ENCODE measurements around the gene SUN1.

Gene SUN1

DNA sequence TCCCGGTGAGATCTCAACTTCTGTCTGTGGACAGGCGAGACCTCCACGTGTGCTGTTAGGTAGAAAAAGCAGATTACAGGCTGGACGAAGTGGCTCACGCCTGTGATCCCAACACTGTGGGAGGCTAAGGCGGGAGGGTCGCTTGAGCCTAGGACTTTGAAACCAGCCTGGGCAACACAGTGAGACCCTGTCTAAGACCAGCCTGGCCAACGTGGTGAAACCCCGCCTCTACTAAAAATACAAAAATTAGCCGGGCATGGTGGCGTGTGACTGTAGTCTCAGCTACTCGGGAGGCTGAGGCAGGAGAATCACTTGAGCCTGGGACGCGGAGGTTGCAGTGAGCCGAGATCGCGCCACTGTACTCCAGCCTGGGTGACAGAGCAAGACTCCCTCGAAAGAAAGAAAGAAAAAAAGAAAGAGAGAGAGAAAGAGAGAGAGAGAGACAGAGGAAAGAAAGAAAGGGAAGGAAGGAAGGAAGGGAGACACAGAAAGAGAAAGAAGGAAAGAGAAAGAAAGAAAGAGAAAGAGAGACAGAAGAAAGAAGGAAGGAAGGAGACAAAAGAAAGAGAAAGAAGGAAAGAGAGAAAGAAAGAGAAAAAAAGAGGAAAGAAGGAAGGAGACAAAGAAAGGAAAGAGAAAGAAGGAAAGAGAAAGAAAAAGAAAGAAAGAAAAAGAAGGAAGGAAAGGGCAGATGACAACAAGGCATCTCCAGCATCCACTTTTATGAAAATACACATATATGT lies 29.6 kb upstream of the SUN1 start:
- Histone ChIP-seq H3K9me3 (ENCODE audit: control insufficient read depth, insufficient read depth, low read depth, low read length) (no peaks in the 10 kb centered on the region), H3K27ac (ENCODE audit: extremely low read depth, low read depth, low read length) (no peak overlapping the region), H3K4me3 (ENCODE audit: low read depth, low read length) (no peak overlapping the region), H3K4me1 (ENCODE audit: control insufficient read depth, insufficient read depth, low read length) (no peaks in the 10 kb centered on the region), H3K36me3 (ENCODE audit: control insufficient read depth in 2 of 2, insufficient read depth in 1 of 2, low read length in 2 of 2) (no peaks in the 10 kb centered on the region)
- TF ChIP-seq ZNF366 (tag by site-specific recombination; conservative IDR thresholded peaks at IDR 0.05) = peak; percentile 98
- no peak for TF ChIP-seq YY2 (tag by site-specific recombination; IDR thresholded peaks at IDR 0.05)
- peak; percentile 89 for TF ChIP-seq PRDM1 (tag by site-specific recombination; IDR thresholded peaks at IDR 0.05)
- TF ChIP-seq ZNF544 (tag by site-specific recombination; IDR thresholded peaks at IDR 0.05) = no peak
- TF ChIP-seq, protein P1, sequence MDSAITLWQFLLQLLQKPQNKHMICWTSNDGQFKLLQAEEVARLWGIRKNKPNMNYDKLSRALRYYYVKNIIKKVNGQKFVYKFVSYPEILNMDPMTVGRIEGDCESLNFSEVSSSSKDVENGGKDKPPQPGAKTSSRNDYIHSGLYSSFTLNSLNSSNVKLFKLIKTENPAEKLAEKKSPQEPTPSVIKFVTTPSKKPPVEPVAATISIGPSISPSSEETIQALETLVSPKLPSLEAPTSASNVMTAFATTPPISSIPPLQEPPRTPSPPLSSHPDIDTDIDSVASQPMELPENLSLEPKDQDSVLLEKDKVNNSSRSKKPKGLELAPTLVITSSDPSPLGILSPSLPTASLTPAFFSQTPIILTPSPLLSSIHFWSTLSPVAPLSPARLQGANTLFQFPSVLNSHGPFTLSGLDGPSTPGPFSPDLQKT (IDR thresholded peaks at IDR 0.05; ENCODE audit: borderline replicate concordance, low read depth, low read length) = no peak
- ChIA-PET CTCF (no interaction called here), POLR2A (no interaction called here)

DNA sequence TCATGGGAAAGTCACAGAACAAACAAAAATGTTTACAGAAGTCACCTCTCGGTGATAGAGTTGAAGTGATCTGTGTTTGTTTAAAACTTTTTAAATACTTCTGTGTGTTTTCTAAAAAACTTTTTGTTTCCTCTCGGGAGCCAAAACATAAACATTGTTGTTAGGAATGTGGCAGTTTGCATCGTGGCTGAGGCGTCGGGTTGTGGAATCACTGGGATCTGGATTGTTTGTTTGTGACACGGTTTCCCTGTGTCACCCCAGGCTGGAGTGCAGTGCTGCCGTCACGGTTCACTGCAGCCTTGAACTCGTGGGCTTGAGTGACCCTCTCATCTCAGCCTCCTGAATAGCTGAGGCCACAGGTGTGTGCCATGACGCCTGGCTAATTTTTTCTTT lies 29.0 kb upstream of the SUN1 start:
- no peak overlapping the region for H3K4me3 ChIP-seq (ENCODE audit: low read depth, low read length)
- POLR2A ChIA-PET = no interaction called here
- no peaks in the 10 kb centered on the region for H3K4me1 ChIP-seq (ENCODE audit: control insufficient read depth, insufficient read depth, low read length)
- CTCF ChIA-PET = interaction anchor here (0.9 kb wide), 1 partner anchor 17 kb away, joined by 3 read pairs; no protein-coding TSS in a partner anchor
- no peaks in the 10 kb centered on the region for H3K36me3 ChIP-seq (ENCODE audit: control insufficient read depth in 2 of 2, insufficient read depth in 1 of 2, low read length in 2 of 2)
- TF ChIP-seq HOXA7 (CRISPR knock-in tag; IDR thresholded peaks at IDR 0.05; ENCODE audit: borderline replicate concordance) (no peak), ZSCAN30 (tag by site-specific recombination; IDR thresholded peaks at IDR 0.05) (no peak), ZNF146 (tag by site-specific recombination; IDR thresholded peaks at IDR 0.05) (no peak), MZF1 (tag by site-specific recombination; IDR thresholded peaks at IDR 0.05; ENCODE audit: borderline replicate concordance) (no peak), ZSCAN23 (tag by site-specific recombination; IDR thresholded peaks at IDR 0.05) (no peak), ZNF747 (tag by site-specific recombination; IDR thresholded peaks at IDR 0.05) (no peak), BCL11B (tag by site-specific recombination; IDR thresholded peaks at IDR 0.05; ENCODE audit: low read depth) (no peak), ZNF211 (tag by site-specific recombination; IDR thresholded peaks at IDR 0.05; ENCODE audit: low read depth) (no peak), ZNF114 (tag by site-specific recombination; IDR thresholded peaks at IDR 0.05) (no peak), OSR2 (tag by site-specific recombination; IDR thresholded peaks at IDR 0.05) (no peak), ZNF223 (tag by site-specific recombination; IDR thresholded peaks at IDR 0.05) (no peak), ZNF169 (tag by site-specific recombination; IDR thresholded peaks at IDR 0.05) (no peak)
- TF ChIP-seq, protein P2, sequence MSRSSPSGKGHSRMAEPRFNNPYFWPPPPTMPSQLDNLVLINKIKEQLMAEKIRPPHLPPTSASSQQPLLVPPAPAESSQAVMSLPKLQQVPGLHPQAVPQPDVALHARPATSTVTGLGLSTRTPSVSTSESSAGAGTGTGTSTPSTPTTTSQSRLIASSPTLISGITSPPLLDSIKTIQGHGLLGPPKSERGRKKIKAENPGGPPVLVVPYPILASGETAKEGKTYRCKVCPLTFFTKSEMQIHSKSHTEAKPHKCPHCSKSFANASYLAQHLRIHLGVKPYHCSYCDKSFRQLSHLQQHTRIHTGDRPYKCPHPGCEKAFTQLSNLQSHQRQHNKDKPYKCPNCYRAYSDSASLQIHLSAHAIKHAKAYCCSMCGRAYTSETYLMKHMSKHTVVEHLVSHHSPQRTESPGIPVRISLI (tag by site-specific recombination; IDR thresholded peaks at IDR 0.05) = no peak
- TF ChIP-seq, protein P3, sequence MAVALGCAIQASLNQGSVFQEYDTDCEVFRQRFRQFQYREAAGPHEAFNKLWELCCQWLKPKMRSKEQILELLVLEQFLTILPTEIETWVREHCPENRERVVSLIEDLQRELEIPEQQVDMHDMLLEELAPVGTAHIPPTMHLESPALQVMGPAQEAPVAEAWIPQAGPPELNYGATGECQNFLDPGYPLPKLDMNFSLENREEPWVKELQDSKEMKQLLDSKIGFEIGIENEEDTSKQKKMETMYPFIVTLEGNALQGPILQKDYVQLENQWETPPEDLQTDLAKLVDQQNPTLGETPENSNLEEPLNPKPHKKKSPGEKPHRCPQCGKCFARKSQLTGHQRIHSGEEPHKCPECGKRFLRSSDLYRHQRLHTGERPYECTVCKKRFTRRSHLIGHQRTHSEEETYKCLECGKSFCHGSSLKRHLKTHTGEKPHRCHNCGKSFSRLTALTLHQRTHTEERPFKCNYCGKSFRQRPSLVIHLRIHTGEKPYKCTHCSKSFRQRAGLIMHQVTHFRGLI (tag by site-specific recombination; IDR thresholded peaks at IDR 0.05) = no peak
- TF ChIP-seq, protein P4, sequence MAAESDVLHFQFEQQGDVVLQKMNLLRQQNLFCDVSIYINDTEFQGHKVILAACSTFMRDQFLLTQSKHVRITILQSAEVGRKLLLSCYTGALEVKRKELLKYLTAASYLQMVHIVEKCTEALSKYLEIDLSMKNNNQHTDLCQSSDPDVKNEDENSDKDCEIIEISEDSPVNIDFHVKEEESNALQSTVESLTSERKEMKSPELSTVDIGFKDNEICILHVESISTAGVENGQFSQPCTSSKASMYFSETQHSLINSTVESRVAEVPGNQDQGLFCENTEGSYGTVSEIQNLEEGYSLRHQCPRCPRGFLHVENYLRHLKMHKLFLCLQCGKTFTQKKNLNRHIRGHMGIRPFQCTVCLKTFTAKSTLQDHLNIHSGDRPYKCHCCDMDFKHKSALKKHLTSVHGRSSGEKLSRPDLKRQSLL (tag by site-specific recombination; IDR thresholded peaks at IDR 0.05) = no peak
- TF ChIP-seq, protein P5, sequence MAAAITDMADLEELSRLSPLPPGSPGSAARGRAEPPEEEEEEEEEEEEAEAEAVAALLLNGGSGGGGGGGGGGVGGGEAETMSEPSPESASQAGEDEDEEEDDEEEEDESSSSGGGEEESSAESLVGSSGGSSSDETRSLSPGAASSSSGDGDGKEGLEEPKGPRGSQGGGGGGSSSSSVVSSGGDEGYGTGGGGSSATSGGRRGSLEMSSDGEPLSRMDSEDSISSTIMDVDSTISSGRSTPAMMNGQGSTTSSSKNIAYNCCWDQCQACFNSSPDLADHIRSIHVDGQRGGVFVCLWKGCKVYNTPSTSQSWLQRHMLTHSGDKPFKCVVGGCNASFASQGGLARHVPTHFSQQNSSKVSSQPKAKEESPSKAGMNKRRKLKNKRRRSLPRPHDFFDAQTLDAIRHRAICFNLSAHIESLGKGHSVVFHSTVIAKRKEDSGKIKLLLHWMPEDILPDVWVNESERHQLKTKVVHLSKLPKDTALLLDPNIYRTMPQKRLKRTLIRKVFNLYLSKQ (tag by site-specific recombination; IDR thresholded peaks at IDR 0.05; ENCODE audit: borderline replicate concordance) = no peak
- TF ChIP-seq, protein P6, sequence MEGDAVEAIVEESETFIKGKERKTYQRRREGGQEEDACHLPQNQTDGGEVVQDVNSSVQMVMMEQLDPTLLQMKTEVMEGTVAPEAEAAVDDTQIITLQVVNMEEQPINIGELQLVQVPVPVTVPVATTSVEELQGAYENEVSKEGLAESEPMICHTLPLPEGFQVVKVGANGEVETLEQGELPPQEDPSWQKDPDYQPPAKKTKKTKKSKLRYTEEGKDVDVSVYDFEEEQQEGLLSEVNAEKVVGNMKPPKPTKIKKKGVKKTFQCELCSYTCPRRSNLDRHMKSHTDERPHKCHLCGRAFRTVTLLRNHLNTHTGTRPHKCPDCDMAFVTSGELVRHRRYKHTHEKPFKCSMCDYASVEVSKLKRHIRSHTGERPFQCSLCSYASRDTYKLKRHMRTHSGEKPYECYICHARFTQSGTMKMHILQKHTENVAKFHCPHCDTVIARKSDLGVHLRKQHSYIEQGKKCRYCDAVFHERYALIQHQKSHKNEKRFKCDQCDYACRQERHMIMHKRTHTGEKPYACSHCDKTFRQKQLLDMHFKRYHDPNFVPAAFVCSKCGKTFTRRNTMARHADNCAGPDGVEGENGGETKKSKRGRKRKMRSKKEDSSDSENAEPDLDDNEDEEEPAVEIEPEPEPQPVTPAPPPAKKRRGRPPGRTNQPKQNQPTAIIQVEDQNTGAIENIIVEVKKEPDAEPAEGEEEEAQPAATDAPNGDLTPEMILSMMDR (tag by site-specific recombination; IDR thresholded peaks at IDR 0.05) = no peak
- H3K27ac ChIP-seq (ENCODE audit: extremely low read depth, low read depth, low read length) = no peak overlapping the region
- H3K9me3 ChIP-seq (ENCODE audit: control insufficient read depth, insufficient read depth, low read depth, low read length) = no peaks in the 10 kb centered on the region

Measured in HEK293 (cell line).